ENCODE data around the gene ZNF804A. TPM values are rescaled to one million over a fixed set of nuclear protein-coding genes. Genes with fewer than 3 reads are reported as not detected.

Gene ZNF804A
- total and polyA plus RNA-seq, 9 donors: 0.07 to 0.28 (median 0.18) TPM; not detected in 3

- no peaks in the 10 kb centered on the region for H3K27me3 ChIP-seq
- H3K27ac ChIP-seq: no peak overlapping the region
- no peaks in the 10 kb centered on the region for H3K4me1 ChIP-seq (ENCODE audit: insufficient read depth)
- WGBS, 3 donors: 79 to 82% (median 80%) methylated on average over 3 of the region's 3 CpGs
- intact Hi-C loops (cut with DNase I): no loop called here
- no peak for TF ChIP-seq EP300 (IDR thresholded peaks at IDR 0.05)
- no peak for TF ChIP-seq CTCF (IDR thresholded peaks at IDR 0.05)
- no peak for TF ChIP-seq POLR2A (IDR thresholded peaks at IDR 0.05)
- no peak for DNase-seq
- H3K9me3 ChIP-seq: no peaks in the 10 kb centered on the region
- H3K4me3 ChIP-seq: no peak overlapping the region
- no peaks in the 10 kb centered on the region for H3K36me3 ChIP-seq
These were observed 373.3 kb downstream of the ZNF804A start for GRCh38 chr2:184971546-184972068.
